Measurements from ENCODE around the gene GLDN.

Gene GLDN

DNA sequence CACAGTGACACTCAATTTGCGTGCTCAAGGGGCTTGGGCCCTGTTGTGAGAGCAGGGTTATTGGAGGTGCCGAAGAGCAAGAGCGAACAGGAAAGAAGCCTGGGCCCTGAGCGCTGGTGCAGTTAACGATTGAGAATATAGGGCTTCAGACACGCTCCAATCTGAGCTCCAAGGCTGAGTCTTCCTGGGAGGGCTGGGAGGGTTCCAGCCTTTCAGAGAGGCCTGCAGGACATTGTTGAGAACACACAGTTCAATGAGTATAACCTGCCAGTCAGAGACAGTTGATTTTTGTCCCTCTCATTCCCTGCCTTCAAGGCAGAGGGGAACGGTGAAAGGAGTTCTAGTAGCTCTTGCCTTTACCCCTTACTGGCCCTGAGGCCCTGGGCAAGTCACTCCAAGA lies 47.3 kb downstream of the GLDN start:
- H3K4me3 ChIP-seq (ENCODE audit: low read depth, low read length) = no peak overlapping the region
- H3K36me3 ChIP-seq = no peaks in the 10 kb centered on the region
- no peak for DNase-seq
- TF ChIP-seq, protein P1, sequence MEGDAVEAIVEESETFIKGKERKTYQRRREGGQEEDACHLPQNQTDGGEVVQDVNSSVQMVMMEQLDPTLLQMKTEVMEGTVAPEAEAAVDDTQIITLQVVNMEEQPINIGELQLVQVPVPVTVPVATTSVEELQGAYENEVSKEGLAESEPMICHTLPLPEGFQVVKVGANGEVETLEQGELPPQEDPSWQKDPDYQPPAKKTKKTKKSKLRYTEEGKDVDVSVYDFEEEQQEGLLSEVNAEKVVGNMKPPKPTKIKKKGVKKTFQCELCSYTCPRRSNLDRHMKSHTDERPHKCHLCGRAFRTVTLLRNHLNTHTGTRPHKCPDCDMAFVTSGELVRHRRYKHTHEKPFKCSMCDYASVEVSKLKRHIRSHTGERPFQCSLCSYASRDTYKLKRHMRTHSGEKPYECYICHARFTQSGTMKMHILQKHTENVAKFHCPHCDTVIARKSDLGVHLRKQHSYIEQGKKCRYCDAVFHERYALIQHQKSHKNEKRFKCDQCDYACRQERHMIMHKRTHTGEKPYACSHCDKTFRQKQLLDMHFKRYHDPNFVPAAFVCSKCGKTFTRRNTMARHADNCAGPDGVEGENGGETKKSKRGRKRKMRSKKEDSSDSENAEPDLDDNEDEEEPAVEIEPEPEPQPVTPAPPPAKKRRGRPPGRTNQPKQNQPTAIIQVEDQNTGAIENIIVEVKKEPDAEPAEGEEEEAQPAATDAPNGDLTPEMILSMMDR (IDR thresholded peaks at IDR 0.05; ENCODE audit: low read depth, low read length) = no peak
- no peaks in the 10 kb centered on the region for H3K9me3 ChIP-seq
- no peaks in the 10 kb centered on the region for H3K27me3 ChIP-seq
- H3K4me1 ChIP-seq = no peaks in the 10 kb centered on the region

DNA sequence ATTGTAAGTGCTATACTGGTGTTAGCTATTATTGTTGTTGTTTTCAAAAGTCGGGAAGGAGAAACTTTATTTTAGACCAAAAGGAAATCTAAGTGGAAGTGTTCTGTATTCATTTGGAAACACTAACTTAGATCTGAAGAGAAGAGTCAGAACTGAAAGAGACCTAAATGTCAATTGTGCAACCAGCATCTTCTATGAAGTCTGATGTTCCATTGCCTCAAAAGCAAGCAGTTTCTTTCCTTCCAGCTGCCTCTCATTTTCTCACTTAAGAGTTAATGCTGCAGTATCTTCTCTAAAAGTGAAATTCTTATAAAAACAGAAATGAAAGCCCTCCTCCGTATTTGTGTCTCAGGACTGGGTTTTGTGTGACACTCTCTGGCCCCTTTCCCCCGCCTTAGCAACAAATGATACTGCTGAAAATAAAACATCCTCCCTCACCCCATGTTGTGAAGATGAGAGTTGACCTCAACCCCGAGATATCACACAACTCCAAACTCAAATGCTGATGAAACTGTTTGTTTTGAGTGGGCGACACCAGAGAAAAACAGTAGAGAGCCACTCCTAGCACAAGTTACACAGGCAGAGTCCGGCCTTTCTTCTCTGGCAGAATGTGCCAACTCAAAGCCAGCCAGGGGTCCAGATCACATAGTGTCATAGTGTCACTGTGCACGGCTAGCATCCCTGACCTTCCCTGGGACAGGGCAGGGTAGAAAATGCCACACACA lies 48.9 kb downstream of the GLDN start:
- Histone ChIP-seq H3K4me1 (no peaks in the 10 kb centered on the region), H3K9me3 (no peaks in the 10 kb centered on the region), H3K4me3 (ENCODE audit: low read depth, low read length) (no peak overlapping the region), H3K36me3 (no peaks in the 10 kb centered on the region), H3K27me3 (no peaks in the 10 kb centered on the region)
- no peak for DNase-seq
- TF ChIP-seq, protein P1 (IDR thresholded peaks at IDR 0.05; ENCODE audit: low read depth, low read length) = no peak

- no peaks in the 10 kb centered on the region for H3K36me3 ChIP-seq
- no peak overlapping the region for H3K4me3 ChIP-seq (ENCODE audit: low read depth, low read length)
- no peaks in the 10 kb centered on the region for H3K27me3 ChIP-seq
- no peaks in the 10 kb centered on the region for H3K4me1 ChIP-seq
- TF ChIP-seq, protein P1 (IDR thresholded peaks at IDR 0.05; ENCODE audit: low read depth, low read length) = no peak
- no peaks in the 10 kb centered on the region for H3K9me3 ChIP-seq
- no peak for DNase-seq
These were observed 49.5 kb downstream of the GLDN start for GRCh38 chr15:51390966-51391422.

DNA sequence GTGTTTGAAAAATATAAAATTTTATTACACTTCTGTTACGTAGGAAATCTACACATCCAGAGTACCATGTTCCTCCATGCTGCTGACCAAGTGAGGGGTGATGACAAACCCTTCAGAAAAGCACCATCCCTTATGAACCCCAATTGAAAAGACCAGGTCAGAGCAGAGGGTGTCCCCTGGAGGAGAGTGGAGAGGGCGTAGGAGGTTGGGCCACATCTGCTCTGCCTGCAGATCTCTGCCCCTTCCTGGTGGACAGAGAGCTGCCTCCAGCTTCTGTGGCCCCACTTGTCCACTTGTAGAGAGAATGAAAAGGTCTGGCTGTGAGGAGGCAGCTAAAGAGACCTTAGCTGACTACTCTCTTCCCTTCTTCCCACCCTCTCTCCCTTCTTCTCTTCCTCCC lies 55.5 kb downstream of the GLDN start:
- Histone ChIP-seq H3K9me3 (no peaks in the 10 kb centered on the region), H3K4me3 (ENCODE audit: low read depth, low read length) (no peak overlapping the region), H3K36me3 (no peaks in the 10 kb centered on the region), H3K27me3 (no peaks in the 10 kb centered on the region), H3K4me1 (no peaks in the 10 kb centered on the region)
- TF ChIP-seq, protein P1 (IDR thresholded peaks at IDR 0.05; ENCODE audit: low read depth, low read length) = no peak
- no peak for DNase-seq

GRCh38 chr15:51398626-51399025 lies 57.2 kb downstream of the GLDN start:
- H3K9me3 ChIP-seq = no peaks in the 10 kb centered on the region
- H3K4me1 ChIP-seq = 0 out of 2 replicates have a peak, but pooled peaks cover 3% of the 10 kb centered on the region
- DNase-seq = no peak
- no peak overlapping the region for H3K4me3 ChIP-seq (ENCODE audit: low read depth, low read length)
- H3K27me3 ChIP-seq = no peaks in the 10 kb centered on the region
- TF ChIP-seq, protein P1 (IDR thresholded peaks at IDR 0.05; ENCODE audit: low read depth, low read length) = no peak
- no peaks in the 10 kb centered on the region for H3K36me3 ChIP-seq

GRCh38 chr15:51401051-51401780 lies 59.8 kb downstream of the GLDN start:
- Histone ChIP-seq H3K27me3 (no peaks in the 10 kb centered on the region), H3K4me3 (ENCODE audit: low read depth, low read length) (no peak overlapping the region), H3K36me3 (no peaks in the 10 kb centered on the region), H3K9me3 (no peaks in the 10 kb centered on the region), H3K4me1 (0 out of 2 replicates have a peak, but pooled peaks cover 3% of the 10 kb centered on the region)
- DNase-seq = no peak
- TF ChIP-seq, protein P1 (IDR thresholded peaks at IDR 0.05; ENCODE audit: low read depth, low read length) = no peak

All from BE2C (cell line).